Brain pericyte (primary cell): ENCODE data around the gene LRG1.

Experiments used
- DNase-seq: peaks from one replicate; pipeline ENCODE4 v3.0.0-alpha.2; 2012; ENCODE audit warnings: low read depth, low spot score

The LRG1 gene

GRCh38 chr19:4511300-4512054 is 28.4 kb downstream of the LRG1 start:
- no peak for DNase-seq

DNA sequence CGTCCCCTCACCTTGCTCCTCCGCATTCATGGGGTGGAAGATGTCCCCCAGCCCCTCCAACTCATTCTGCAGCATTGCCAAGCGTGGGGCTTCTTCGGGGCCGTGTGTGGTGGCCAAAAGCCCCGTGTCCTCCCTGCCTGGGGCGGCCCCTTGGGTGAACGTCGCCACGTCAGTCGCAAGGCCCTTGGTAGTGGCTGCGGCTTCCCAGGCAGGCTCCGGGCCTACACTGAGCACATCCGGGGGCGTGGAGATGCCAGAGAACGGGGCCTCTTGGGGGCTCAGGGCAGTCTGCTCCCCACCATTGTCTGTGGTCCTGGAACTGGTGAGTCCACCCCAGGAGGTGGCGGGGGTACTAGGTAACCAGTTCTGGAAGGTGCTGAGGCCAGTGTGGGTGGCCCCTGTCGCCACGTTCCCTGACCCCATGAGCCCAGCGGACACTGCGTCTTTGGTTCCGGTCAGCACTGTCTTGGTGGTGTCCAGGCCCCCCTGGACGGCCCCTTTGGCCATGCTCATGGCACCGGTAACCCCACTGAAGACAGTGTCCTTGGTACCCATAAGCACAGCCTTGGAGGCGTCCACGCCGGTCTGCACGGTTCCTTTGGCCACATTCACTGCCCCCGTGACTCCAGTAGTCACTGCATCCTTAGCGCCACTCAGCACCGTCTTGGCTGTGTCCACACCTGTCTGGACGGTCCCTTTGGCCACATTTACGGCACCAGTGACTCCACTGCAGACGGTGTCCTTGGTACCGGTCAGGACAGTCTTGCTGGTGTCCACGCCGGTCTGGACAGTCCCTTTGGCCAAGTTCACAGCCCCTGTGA is 29.2 kb downstream of the LRG1 start:
- no peak for DNase-seq

- DNase-seq, result no peak
Observed at GRCh38 chr19:4508698-4509097, 31.1 kb downstream of the LRG1 start.

- DNase-seq, result no peak
Observed at GRCh38 chr19:4507804-4508203, 32.0 kb downstream of the LRG1 start.

GRCh38 chr19:4507150-4507452 is 32.7 kb downstream of the LRG1 start:
- DNase-seq, result no peak

- DNase-seq, result no peak
Observed at GRCh38 chr19:4506449-4507149, 33.2 kb downstream of the LRG1 start.

- no peak for DNase-seq
Observed at GRCh38 chr19:4505570-4506448, 34.0 kb downstream of the LRG1 start.

GRCh38 chr19:4504891-4505569 is 34.8 kb downstream of the LRG1 start:
- no peak for DNase-seq

DNA sequence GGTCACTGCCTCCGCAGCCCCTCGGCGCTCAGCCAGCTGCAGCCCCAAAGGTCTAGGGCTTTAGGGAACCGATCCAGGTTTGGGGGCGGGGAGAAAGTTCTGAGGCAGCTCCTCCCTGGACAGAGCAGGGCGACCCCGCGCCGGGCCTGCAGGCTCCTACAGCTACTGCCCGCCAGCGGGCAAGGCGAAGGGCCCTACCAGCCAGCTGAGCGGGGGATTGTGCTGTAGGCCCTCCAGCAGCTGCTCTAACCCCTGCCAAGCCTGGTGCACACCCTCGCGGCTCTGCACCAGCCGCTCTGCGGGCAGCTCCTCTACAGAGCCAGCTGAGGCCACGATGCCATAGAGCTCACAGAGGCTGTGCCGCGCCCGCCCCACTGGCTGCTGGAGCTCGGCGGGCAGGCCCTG is 35.5 kb downstream of the LRG1 start:
- DNase-seq, result no peak

DNA sequence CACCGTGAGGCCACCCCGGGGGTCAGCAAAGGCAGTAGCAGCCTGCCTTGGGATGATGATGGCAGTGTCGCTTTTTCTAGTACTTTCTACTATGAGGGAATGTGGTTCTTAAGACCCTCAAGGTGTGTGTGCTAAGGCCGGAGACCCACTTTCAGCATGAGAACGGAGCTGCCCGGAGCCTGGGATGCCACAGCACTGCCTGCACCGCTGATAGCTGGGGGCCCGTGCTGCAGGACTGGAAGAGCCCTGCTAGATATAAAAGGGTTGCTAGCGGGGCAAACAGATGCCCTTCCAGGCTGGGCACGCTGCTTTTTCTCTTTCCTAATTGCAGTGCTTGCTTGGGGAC is 36.0 kb downstream of the LRG1 start:
- no peak for DNase-seq

- DNase-seq, result no peak
Observed at GRCh38 chr19:4503132-4503824, 36.6 kb downstream of the LRG1 start.

DNA sequence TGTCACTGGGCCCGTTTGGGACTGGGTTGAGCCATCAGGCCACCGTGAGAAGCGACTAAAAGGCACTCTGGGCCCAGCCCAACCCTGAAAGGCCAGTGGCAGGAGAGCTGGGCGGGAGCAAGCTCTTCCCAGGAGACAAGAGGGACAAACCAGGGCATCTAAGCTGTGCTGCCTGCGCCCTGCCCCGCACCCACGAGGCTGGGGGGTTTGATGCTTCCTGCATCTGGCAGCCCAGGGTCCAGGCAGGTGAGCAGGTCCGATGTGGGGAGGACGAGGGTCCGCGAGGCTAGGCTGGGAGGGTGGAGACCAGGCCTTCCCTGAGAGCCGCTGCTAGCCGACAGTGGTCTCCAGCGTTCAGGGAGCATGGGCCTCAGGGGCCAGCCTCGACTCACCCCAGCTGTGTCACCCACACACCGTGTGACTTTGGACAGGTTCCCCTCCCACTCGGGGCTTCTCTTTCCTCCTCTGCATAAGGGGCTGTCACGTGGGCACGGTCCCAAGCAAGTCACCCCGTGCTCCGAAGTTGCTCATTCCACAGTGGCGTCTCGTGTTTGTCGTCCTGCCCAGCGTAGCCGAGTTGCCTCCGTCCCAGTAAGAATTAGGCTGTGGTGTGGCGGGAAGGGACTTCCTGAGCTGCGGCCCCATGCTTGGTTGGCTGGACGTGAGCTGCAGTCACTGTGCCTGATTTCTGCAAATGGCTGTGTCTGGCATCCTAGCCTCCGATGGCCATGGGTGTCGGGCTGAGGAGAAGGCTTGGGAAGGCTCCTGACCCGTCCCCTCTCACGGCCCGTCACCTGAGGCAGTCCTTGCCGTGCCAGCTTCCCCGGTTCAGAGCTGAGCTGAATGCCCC is 37.3 kb downstream of the LRG1 start:
- no peak for DNase-seq

- DNase-seq, result no peak
Observed at GRCh38 chr19:4501691-4502090, 38.1 kb downstream of the LRG1 start.

- no peak for DNase-seq
Observed at GRCh38 chr19:4500841-4501591, 38.8 kb downstream of the LRG1 start.

DNA sequence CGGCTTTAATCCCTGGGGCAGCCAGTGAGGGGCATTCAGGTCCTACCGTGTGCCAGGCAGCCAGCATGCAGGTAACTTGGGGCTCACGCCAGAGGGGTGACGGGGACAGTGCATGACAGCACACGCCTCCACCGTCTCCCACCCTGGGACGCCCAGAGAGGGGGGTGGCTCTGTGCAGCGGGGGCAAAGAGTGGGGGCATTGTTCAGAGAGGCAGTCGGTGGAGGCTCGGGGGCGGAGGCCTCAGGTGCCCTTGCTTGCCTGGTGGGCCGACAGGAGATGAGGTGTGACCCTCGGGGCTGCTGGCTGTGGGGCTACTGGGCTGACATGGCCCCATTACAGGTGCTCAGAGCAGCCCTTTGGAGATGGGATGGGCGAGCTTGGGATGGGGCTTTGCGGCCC is 40.0 kb downstream of the LRG1 start:
- DNase-seq, result no peak

- no peak for DNase-seq
Observed at GRCh38 chr19:4499318-4499717, 40.5 kb downstream of the LRG1 start.

DNA sequence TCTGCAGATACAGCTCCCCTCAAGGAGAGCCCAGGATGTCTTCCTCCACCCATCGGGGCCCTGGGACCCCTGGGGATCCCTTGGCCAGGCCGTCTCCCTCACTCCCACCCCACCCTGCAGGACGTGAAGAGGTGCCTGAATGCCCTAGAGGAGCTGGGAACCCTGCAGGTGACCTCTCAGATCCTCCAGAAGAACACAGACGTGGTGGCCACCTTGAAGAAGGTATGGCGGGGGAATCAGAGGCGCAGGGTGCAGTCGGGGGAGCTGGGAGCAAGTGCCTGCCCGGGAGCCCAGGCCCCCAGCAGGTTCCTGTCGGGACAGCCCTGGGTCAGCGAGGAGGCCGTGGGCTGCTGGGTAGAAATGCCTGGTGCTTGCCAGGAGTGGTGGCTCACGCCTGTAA is 41.1 kb downstream of the LRG1 start:
- DNase-seq, result no peak

GRCh38 chr19:4497770-4498389 is 42.0 kb downstream of the LRG1 start:
- DNase-seq, result no peak
